HUES48 (cell line): Measurements from ENCODE around the gene FCN2.

ENCODE experiments used
- H3K27ac ChIP-seq: one replicate; pipeline ENCODE4 v1.7.0; 2013; ENCODE audit warnings: low read depth, low read length, inconsistent platforms
- H3K27me3 ChIP-seq: 2 replicates; pipeline ENCODE4 v1.6.1; 2013; ENCODE audit warnings: mild to moderate bottlenecking, low read length; ENCODE audit not compliant: control insufficient read depth, insufficient read depth
- H3K36me3 ChIP-seq: 2 replicates; pipeline ENCODE4 v1.6.1; 2013; ENCODE audit warnings: low read length; ENCODE audit not compliant: control insufficient read depth, insufficient read depth
- H3K4me1 ChIP-seq: 2 replicates; pipeline ENCODE4 v1.6.1; 2013; ENCODE audit warnings: mild to moderate bottlenecking, low read length; ENCODE audit not compliant: control insufficient read depth, insufficient read depth
- H3K4me3 ChIP-seq: 2 replicates; pipeline ENCODE4 v1.5.1; 2013; ENCODE audit warnings: mild to moderate bottlenecking, low read depth, low read length
- H3K9ac ChIP-seq: 2 replicates; pipeline ENCODE4 v1.6.1; 2013; ENCODE audit warnings: mild to moderate bottlenecking, low read depth, low read length, moderate library complexity
- H3K9me3 ChIP-seq: 2 replicates; pipeline ENCODE4 v1.6.1; 2013; ENCODE audit warnings: low read length; ENCODE audit not compliant: control insufficient read depth, insufficient read depth

FCN2 gene

DNA sequence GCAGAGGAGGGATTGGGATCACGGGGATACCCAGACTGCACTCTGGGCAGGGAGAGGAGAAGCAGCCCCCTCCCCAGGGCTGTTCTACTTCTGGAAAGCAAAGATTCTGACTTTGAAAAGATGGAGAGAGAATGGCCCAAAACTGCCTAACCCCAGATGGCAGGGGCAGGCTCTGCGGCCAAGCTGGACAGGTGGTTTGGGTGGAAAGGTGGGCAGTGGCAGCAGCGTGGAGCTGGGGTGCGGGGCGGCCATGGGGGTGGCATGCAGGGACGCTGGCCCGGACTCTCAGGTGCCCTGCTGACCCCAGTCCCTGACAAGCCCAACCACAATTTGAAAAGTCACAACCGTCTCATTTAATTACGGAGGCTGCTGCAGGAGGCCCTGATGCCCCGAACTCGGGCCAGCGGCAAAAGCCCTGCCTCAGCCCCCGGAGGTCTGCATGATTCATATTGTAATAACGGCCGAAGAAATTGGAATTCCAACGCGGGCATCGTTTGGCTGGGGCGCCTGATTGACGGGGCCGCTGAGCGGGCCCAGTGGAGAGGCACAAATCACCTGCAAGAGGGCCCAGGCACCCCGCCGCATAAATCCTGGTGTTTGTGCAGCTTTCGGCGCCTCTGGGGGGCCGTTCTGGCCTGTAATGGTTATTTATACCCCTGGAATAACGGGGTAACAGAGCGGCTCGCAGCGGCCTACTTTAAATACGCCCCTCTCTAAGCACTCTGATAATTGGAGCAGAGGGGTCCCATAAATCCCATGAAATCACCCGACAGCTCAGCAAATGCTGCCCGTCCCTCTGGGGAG, 41.8 kb upstream of the FCN2 start:
- no peaks in the 10 kb centered on the region for H3K4me1 ChIP-seq
- H3K36me3 ChIP-seq: no peaks in the 10 kb centered on the region
- no peak overlapping the region for H3K9ac ChIP-seq
- no peaks in the 10 kb centered on the region for H3K9me3 ChIP-seq
- H3K27ac ChIP-seq: no peak overlapping the region
- H3K4me3 ChIP-seq: no peak overlapping the region
- H3K27me3 ChIP-seq: no peaks in the 10 kb centered on the region

DNA sequence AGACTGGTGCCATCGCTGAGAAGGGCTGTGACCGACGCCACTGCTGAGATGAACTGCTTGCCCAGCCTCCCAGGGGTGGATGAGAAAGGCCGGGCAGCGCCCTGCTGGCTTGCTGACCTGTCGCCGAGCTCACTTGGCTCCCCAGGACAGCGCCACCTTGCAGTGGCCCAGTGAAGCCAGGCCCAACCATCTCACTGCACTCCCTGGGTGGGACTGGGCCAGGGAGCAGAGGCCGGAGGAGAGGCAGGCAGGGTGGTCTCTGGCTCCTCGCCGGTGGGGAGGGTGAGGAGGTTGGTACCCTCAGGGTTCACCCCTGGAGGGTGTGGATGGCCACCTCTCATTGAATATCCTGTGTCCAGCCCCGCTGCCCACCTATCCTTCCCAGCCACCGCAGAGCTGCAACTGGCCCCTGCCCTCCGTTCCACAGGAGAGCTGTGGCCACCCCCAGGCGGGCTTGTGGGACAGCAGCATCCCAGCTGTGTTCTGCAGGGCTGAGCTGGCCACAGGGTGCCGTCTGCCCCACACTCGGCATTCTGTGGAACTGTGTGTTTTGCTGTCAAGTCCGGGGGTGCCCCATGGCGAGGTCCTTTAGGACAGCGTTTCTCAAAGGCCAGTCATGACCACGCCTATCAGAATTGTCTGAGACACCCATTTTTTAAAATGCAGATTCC, 41.0 kb upstream of the FCN2 start:
- H3K36me3 ChIP-seq: no peaks in the 10 kb centered on the region
- no peaks in the 10 kb centered on the region for H3K9me3 ChIP-seq
- H3K4me3 ChIP-seq: no peak overlapping the region
- no peaks in the 10 kb centered on the region for H3K4me1 ChIP-seq
- no peak overlapping the region for H3K27ac ChIP-seq
- no peaks in the 10 kb centered on the region for H3K27me3 ChIP-seq
- H3K9ac ChIP-seq: no peak overlapping the region

DNA sequence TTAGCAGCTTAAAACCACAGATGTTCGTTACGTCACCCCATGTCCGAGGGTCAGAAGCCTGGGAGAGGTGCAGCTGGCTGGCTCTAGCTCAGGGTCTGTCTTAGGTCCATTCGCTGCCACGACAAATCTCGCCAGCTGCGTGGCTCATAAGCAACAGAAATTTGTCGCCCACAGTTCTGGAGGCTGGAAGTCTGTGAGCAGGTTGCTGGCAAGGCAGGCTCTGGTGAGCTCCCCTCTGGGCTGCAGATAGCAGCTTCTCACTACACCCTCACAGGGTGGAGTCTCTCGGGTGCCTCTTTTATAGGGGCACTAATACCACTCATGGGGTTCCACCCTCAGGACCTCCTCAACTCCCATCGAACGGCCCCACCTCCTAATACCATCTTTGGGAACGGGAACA, 40.1 kb upstream of the FCN2 start:
- Histone ChIP-seq H3K4me3 (no peak overlapping the region), H3K36me3 (no peaks in the 10 kb centered on the region), H3K9ac (no peak overlapping the region), H3K4me1 (no peaks in the 10 kb centered on the region), H3K27ac (no peak overlapping the region), H3K27me3 (no peaks in the 10 kb centered on the region), H3K9me3 (no peaks in the 10 kb centered on the region)

DNA sequence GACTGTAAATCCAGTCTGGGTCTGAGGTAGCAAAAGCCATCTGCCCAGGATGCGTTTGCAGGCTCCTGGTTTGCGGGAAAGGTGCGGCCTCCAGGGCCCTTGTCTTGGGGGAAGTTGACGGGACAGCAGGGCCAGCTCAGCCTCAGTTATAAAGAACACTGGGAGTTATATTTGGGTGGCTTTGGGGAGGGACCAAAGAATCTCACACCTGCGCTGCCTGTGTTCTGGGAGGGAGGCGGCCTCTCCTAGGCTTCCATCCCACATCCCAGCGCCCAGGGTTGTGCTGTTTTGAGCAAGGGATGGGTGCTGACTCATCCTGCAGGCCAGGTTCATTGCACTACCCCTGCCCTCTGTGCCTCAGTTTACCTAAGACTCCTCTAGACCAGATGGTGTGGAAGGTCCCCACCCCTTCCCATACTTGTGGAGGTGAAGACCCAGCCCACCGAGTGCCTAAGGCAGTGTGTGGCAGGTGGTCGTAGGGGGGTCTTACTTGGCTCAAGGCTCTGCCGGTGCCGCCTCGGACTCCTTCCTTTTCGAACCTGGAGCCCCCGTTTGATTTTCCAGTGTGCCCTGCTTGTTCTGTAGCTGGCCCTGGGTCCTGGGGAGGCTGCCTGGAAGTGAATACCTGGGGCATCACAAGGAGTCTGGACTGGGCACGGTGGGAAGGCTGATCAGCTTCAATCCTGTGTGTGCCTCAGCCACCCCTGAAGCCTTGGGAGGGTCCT, 39.3 kb upstream of the FCN2 start:
- no peaks in the 10 kb centered on the region for H3K27me3 ChIP-seq
- H3K9ac ChIP-seq: no peak overlapping the region
- H3K4me1 ChIP-seq: no peaks in the 10 kb centered on the region
- no peaks in the 10 kb centered on the region for H3K9me3 ChIP-seq
- H3K27ac ChIP-seq: no peak overlapping the region
- H3K4me3 ChIP-seq: no peak overlapping the region
- H3K36me3 ChIP-seq: no peaks in the 10 kb centered on the region

DNA sequence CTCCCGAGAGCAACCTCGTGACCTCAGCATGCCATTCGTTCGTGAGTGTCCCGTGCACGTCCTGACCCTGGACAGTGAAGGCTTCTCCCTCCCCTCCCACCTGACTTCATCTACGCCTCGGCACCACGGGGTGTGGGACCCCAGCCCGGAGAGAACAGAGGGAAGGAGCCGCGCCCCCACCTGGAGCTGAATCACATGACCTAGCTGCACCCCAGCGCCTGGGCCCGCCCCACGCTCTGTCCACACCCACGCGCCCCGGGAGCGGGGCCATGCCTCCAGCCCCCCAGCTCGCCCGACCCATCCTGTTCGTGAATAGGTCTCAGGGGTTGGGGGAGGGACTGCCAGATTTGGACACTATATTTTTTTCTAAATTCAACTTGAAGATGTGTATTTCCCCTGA, 38.3 kb upstream of the FCN2 start:
- no peak overlapping the region for H3K27ac ChIP-seq
- no peaks in the 10 kb centered on the region for H3K4me1 ChIP-seq
- H3K27me3 ChIP-seq: no peaks in the 10 kb centered on the region
- no peaks in the 10 kb centered on the region for H3K9me3 ChIP-seq
- H3K9ac ChIP-seq: no peak overlapping the region
- no peak overlapping the region for H3K4me3 ChIP-seq
- no peaks in the 10 kb centered on the region for H3K36me3 ChIP-seq

DNA sequence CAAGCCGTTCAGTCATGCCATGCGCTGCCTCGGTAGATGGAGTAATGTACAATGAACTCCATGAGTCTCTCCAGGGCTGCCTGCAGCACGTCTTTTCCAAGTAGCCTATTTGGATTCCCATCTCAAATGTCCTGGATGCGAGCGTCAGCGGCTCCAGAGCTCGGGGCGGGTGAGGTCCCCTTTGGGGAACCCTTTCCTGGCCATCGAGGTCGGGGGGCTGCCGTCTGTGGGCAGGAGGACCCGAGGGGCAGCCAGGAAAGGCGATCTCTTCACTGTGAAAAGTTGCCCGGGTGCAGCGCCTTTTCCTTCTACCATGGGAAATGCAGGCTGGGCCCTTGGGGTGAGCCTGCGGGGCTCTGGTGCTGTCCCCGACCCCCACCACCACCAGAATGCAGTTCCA, 36.9 kb upstream of the FCN2 start:
- H3K9me3 ChIP-seq: no peaks in the 10 kb centered on the region
- no peaks in the 10 kb centered on the region for H3K4me1 ChIP-seq
- no peaks in the 10 kb centered on the region for H3K27me3 ChIP-seq
- H3K9ac ChIP-seq: no peak overlapping the region
- H3K27ac ChIP-seq: no peak overlapping the region
- H3K4me3 ChIP-seq: no peak overlapping the region
- H3K36me3 ChIP-seq: no peaks in the 10 kb centered on the region

DNA sequence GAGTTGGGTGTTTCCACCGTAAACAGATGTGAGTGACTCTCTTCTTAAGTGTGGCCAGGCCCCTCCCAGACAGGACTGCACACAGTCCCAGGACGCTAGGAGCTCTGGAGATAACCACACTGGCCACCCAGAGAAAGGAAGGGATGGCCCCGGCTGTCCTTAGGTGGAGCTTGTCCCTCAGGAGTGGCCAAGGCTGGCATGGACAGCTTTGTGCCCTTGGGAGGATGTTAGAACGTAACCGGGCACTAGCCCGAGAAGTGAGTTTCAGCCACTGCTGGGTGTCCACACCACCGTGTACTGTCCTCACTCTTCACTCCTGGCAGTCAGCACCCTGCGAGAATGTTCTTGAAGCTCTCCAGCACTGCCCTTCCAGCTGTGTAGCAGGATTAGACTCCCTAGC, 35.8 kb upstream of the FCN2 start:
- Histone ChIP-seq H3K4me3 (no peak overlapping the region), H3K9ac (no peak overlapping the region), H3K4me1 (no peaks in the 10 kb centered on the region), H3K9me3 (no peaks in the 10 kb centered on the region), H3K27ac (no peak overlapping the region), H3K36me3 (no peaks in the 10 kb centered on the region), H3K27me3 (no peaks in the 10 kb centered on the region)

DNA sequence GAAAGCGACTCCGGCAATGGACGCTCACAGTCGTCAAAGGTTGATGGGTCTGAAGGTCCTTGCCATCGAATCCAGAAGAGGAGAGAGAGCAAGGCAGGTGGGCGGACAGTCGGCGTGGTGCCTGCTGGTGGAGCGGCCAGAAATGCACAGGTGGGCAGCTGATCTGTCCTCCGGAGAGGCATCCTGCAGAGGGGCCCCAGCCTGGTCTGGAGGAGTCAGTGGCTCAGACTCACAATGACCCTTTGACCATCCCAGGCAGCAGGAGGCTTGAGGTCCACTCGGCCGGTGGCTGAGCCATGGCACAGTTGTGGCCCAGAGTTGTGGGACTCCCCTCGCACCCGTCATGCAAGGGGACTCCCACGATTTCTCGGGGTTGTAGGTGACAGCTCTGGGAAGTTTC, 34.4 kb upstream of the FCN2 start:
- Histone ChIP-seq H3K27ac (no peak overlapping the region), H3K9ac (no peak overlapping the region), H3K36me3 (no peaks in the 10 kb centered on the region), H3K27me3 (no peaks in the 10 kb centered on the region), H3K9me3 (peaks cover 9% of the 10 kb centered on the region), H3K4me1 (no peaks in the 10 kb centered on the region), H3K4me3 (no peak overlapping the region)

DNA sequence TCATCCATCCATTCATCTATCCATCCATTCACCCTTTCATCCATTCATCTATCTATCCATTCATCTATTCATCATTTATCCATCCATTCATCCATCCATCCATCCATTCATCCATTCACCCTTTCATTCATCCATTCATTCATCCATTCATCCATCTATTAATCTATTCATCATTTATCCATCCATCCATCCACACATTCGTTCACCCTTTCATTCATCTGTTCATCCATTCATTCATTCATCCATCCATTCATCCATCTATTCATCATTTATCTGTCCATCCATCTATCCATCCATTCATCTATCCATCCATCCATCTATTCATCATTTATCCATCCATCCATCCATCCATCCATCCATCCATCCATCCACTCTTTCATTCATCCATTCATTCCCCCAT, 33.9 kb upstream of the FCN2 start:
- H3K27me3 ChIP-seq: no peaks in the 10 kb centered on the region
- no peak overlapping the region for H3K4me3 ChIP-seq

DNA sequence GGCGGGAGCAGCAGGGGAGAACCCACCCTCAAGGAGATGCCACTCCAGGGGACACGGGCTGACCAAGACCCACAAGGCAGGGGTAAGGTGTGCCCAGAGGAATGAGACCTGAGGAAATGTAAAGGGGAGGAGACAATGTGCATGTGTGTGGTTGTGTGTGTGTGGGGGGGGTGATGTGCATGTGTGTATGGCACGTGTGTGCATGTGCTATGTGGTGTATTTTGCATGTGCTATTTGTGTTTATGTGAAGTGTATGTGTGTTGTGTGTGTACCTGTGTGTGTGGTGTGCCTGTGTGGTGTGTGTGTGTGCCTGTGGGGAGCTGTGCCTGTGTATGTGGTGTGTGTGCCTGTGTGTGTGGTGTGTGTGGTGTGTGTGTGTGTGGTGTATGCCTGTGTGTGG, 33.5 kb upstream of the FCN2 start:
- no peaks in the 10 kb centered on the region for H3K4me1 ChIP-seq
- H3K9ac ChIP-seq: no peak overlapping the region
- H3K36me3 ChIP-seq: no peaks in the 10 kb centered on the region
- H3K27ac ChIP-seq: no peak overlapping the region
- H3K27me3 ChIP-seq: no peaks in the 10 kb centered on the region
- peaks cover 15% of the 10 kb centered on the region for H3K9me3 ChIP-seq
- no peak overlapping the region for H3K4me3 ChIP-seq

More for the DNA sequence above, 33.9 kb upstream of the FCN2 start:
- H3K9ac ChIP-seq: no peak overlapping the region
- no peaks in the 10 kb centered on the region for H3K36me3 ChIP-seq
- no peak overlapping the region for H3K27ac ChIP-seq
- peaks cover 11% of the 10 kb centered on the region for H3K9me3 ChIP-seq
- no peaks in the 10 kb centered on the region for H3K4me1 ChIP-seq
